Measurements from ENCODE around the gene KRTAP2-2. TPM values are rescaled to one million over a fixed set of nuclear protein-coding genes. Genes with fewer than 3 reads are reported as not detected.

Gene KRTAP2-2
- total and polyA plus RNA-seq, 9 donors: not detected

GRCh38 chr17:41013181-41013580, 41.8 kb downstream of the KRTAP2-2 start:
- 74 to 85% (median 83%) methylated on average over 3 of the region's 3 CpGs for WGBS, 3 donors
- TF ChIP-seq CTCF (IDR thresholded peaks at IDR 0.05) (no peak), POLR2A (IDR thresholded peaks at IDR 0.05) (no peak), EP300 (IDR thresholded peaks at IDR 0.05) (no peak)
- Histone ChIP-seq H3K9me3 (no peaks in the 10 kb centered on the region), H3K4me3 (no peak overlapping the region), H3K27ac (no peak overlapping the region), H3K27me3 (no peaks in the 10 kb centered on the region), H3K36me3 (no peaks in the 10 kb centered on the region), H3K4me1 (ENCODE audit: insufficient read depth) (no peaks in the 10 kb centered on the region)
- DNase-seq: no peak
- intact Hi-C loops (cut with DNase I): no loop called here

- WGBS, 3 donors: 72 to 76% (median 74%) methylated on average over 6 of the region's 6 CpGs
- H3K36me3 ChIP-seq: no peaks in the 10 kb centered on the region
Measured at GRCh38 chr17:41012326-41013120, 42.5 kb downstream of the KRTAP2-2 start.

GRCh38 chr17:41010441-41010840, 44.6 kb downstream of the KRTAP2-2 start:
- Histone ChIP-seq H3K4me3 (no peak overlapping the region), H3K9me3 (no peaks in the 10 kb centered on the region), H3K36me3 (no peaks in the 10 kb centered on the region), H3K27ac (no peak overlapping the region), H3K27me3 (no peaks in the 10 kb centered on the region), H3K4me1 (ENCODE audit: insufficient read depth) (no peaks in the 10 kb centered on the region)
- DNase-seq: no peak
- intact Hi-C loops (cut with DNase I): no loop called here
- TF ChIP-seq EP300 (IDR thresholded peaks at IDR 0.05) (no peak), CTCF (IDR thresholded peaks at IDR 0.05) (no peak), POLR2A (IDR thresholded peaks at IDR 0.05) (no peak)

More at GRCh38 chr17:41012326-41013120, 42.5 kb downstream of the KRTAP2-2 start:
- H3K4me1 ChIP-seq (ENCODE audit: insufficient read depth): no peaks in the 10 kb centered on the region
- H3K27ac ChIP-seq: no peak overlapping the region
- DNase-seq: no peak
- H3K27me3 ChIP-seq: no peaks in the 10 kb centered on the region
- H3K9me3 ChIP-seq: no peaks in the 10 kb centered on the region
- no peak for TF ChIP-seq CTCF (IDR thresholded peaks at IDR 0.05)
- TF ChIP-seq EP300 (IDR thresholded peaks at IDR 0.05): no peak
- TF ChIP-seq POLR2A (IDR thresholded peaks at IDR 0.05): no peak
- no peak overlapping the region for H3K4me3 ChIP-seq
- intact Hi-C loops (cut with DNase I): no loop called here

- no peaks in the 10 kb centered on the region for H3K9me3 ChIP-seq
- no peaks in the 10 kb centered on the region for H3K36me3 ChIP-seq
- intact Hi-C loops (cut with DNase I): loop anchor here in 1 of 4 donors (10.0 kb wide), 1 partner anchor 1975 kb away; no protein-coding TSS in a partner anchor
- H3K27ac ChIP-seq: no peak overlapping the region
- TF ChIP-seq CTCF (IDR thresholded peaks at IDR 0.05) (no peak), POLR2A (IDR thresholded peaks at IDR 0.05) (no peak), EP300 (IDR thresholded peaks at IDR 0.05) (no peak)
- WGBS, 3 donors: 92 to 97% (median 92%) methylated on average over 1 of the region's 1 CpG
- no peaks in the 10 kb centered on the region for H3K4me1 ChIP-seq (ENCODE audit: insufficient read depth)
- no peak for DNase-seq
- no peak overlapping the region for H3K4me3 ChIP-seq
- no peaks in the 10 kb centered on the region for H3K27me3 ChIP-seq
Measured at GRCh38 chr17:41009936-41010335, 45.1 kb downstream of the KRTAP2-2 start.
